ENCODE measurements around the gene LYST.
"Not testable (repeated sequence)": the region's sequence is repeated elsewhere in the genome, so short reads cannot be mapped to it uniquely, and the experiment has no call there.

LYST gene

DNA sequence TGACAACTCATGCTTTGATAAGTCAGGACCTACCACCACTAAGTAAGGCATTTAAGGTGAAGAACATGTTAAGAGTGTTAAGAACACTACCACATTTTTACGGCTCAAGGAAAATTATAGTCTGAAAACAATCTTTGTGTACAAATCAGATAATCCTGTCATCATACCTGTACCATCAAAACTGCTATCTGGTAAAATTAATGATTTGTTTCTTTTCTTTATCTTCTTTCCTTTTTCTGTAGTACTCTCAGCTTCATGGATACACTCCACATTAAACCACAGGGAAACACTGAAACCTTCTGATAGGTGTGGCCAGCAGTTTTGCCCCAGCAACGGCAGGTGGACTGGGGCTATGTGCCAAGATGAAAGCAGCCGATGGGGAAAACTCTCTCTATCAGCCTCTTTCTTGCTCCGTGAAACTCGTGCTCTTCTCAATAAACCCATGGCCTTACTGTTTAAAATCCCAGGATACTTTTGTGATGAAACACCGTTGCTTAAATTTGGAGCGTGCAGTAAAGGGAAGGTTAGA lies 75.1 kb downstream of the LYST start:
- no peak overlapping the region for H3K23ac ChIP-seq (ENCODE audit: low read length)
- H2AFZ ChIP-seq (ENCODE audit: insufficient read depth, low read length, poor library complexity): no peak overlapping the region
- WGBS (ENCODE audit: extremely low coverage, insufficient coverage, insufficient read length): no CpG with 5 or more reads among the region's 7 CpGs

GRCh38 chr1:235790123-235790522 lies 76.6 kb downstream of the LYST start:
- no peaks in the 10 kb centered on the region for H3K79me2 ChIP-seq (ENCODE audit: control insufficient read depth, insufficient read depth, low read length, poor library complexity)
- no peak overlapping the region for H3K4me2 ChIP-seq (ENCODE audit: low read length)
- no peaks in the 10 kb centered on the region for H3K9me3 ChIP-seq (ENCODE audit: insufficient read depth, low read depth, low read length)
- H3K27me3 ChIP-seq (ENCODE audit: insufficient read depth, low read length): no peaks in the 10 kb centered on the region
- no peak overlapping the region for H3K14ac ChIP-seq (ENCODE audit: low read length)
- no peak overlapping the region for H2AFZ ChIP-seq (ENCODE audit: insufficient read depth, low read length, poor library complexity)
- H3K9ac ChIP-seq (ENCODE audit: low read length): no peak overlapping the region
- no peak for DNase-seq
- no peak overlapping the region for H3K4me3 ChIP-seq (ENCODE audit: low read depth, low read length)
- H3K27ac ChIP-seq (ENCODE audit: low read depth, low read length): no peak overlapping the region
- no peak overlapping the region for H4K8ac ChIP-seq (ENCODE audit: low read depth, low read length)
- H3K36me3 ChIP-seq (ENCODE audit: control insufficient read depth in 1 of 2, insufficient read depth in 2 of 2, low read length in 2 of 2): no peaks in the 10 kb centered on the region
- H3K79me1 ChIP-seq (ENCODE audit: low read length): no peaks in the 10 kb centered on the region
- no peak overlapping the region for H2BK12ac ChIP-seq (ENCODE audit: low read length)
- H3K4ac ChIP-seq (ENCODE audit: low read depth, low read length): no peak overlapping the region
- no peak overlapping the region for H2BK120ac ChIP-seq (ENCODE audit: insufficient read depth, low read length, poor library complexity)
- H4K91ac ChIP-seq (ENCODE audit: low read depth, low read length): no peak overlapping the region
- H4K12ac ChIP-seq (ENCODE audit: low read depth, low read length): no peak overlapping the region
- H3K4me1 ChIP-seq (ENCODE audit: control insufficient read depth in 1 of 2, insufficient read depth in 2 of 2, low read length in 2 of 2): no peaks in the 10 kb centered on the region
- no peak overlapping the region for H3K18ac ChIP-seq (ENCODE audit: low read length)
- H2AK5ac ChIP-seq (ENCODE audit: low read length): no peak overlapping the region
- H2BK5ac ChIP-seq (ENCODE audit: low read depth, low read length, poor library complexity): no peak overlapping the region
- no peak overlapping the region for H3K23ac ChIP-seq (ENCODE audit: low read length)

More for the DNA sequence above, 75.1 kb downstream of the LYST start:
- Histone ChIP-seq H2AK5ac (ENCODE audit: low read length) (no peak overlapping the region), H3K9ac (ENCODE audit: low read length) (no peak overlapping the region), H3K4me2 (ENCODE audit: low read length) (no peak overlapping the region), H3K27me3 (ENCODE audit: insufficient read depth, low read length) (no peaks in the 10 kb centered on the region), H3K4me1 (ENCODE audit: control insufficient read depth in 1 of 2, insufficient read depth in 2 of 2, low read length in 2 of 2) (no peaks in the 10 kb centered on the region), H3K4ac (ENCODE audit: low read depth, low read length) (no peak overlapping the region), H3K79me2 (ENCODE audit: control insufficient read depth, insufficient read depth, low read length, poor library complexity) (no peaks in the 10 kb centered on the region), H4K8ac (ENCODE audit: low read depth, low read length) (no peak overlapping the region), H4K12ac (ENCODE audit: low read depth, low read length) (no peak overlapping the region), H3K36me3 (ENCODE audit: control insufficient read depth in 1 of 2, insufficient read depth in 2 of 2, low read length in 2 of 2) (no peaks in the 10 kb centered on the region), H2BK12ac (ENCODE audit: low read length) (no peak overlapping the region), H3K4me3 (ENCODE audit: low read depth, low read length) (no peak overlapping the region), H4K91ac (ENCODE audit: low read depth, low read length) (no peak overlapping the region), H3K14ac (ENCODE audit: low read length) (no peak overlapping the region), H2BK5ac (ENCODE audit: low read depth, low read length, poor library complexity) (no peak overlapping the region), H3K79me1 (ENCODE audit: low read length) (no peaks in the 10 kb centered on the region), H2BK120ac (ENCODE audit: insufficient read depth, low read length, poor library complexity) (no peak overlapping the region), H3K27ac (ENCODE audit: low read depth, low read length) (no peak overlapping the region), H3K18ac (ENCODE audit: low read length) (no peak overlapping the region), H3K9me3 (ENCODE audit: insufficient read depth, low read depth, low read length) (no peaks in the 10 kb centered on the region)
- no peak for DNase-seq

GRCh38 chr1:235786227-235786898 lies 80.3 kb downstream of the LYST start:
- H4K12ac ChIP-seq (ENCODE audit: low read depth, low read length); H3K18ac ChIP-seq (ENCODE audit: low read length); H3K4me1 ChIP-seq (ENCODE audit: control insufficient read depth in 1 of 2, insufficient read depth in 2 of 2, low read length in 2 of 2); H3K27me3 ChIP-seq (ENCODE audit: insufficient read depth, low read length); H3K9me3 ChIP-seq (ENCODE audit: insufficient read depth, low read depth, low read length); H2BK5ac ChIP-seq (ENCODE audit: low read depth, low read length, poor library complexity); H3K4me3 ChIP-seq (ENCODE audit: low read depth, low read length); H2BK12ac ChIP-seq (ENCODE audit: low read length); H3K4me2 ChIP-seq (ENCODE audit: low read length); H3K4ac ChIP-seq (ENCODE audit: low read depth, low read length); H4K8ac ChIP-seq (ENCODE audit: low read depth, low read length); H3K36me3 ChIP-seq (ENCODE audit: control insufficient read depth in 1 of 2, insufficient read depth in 2 of 2, low read length in 2 of 2); H4K91ac ChIP-seq (ENCODE audit: low read depth, low read length); H3K79me2 ChIP-seq (ENCODE audit: control insufficient read depth, insufficient read depth, low read length, poor library complexity); H3K27ac ChIP-seq (ENCODE audit: low read depth, low read length); H2AK5ac ChIP-seq (ENCODE audit: low read length); H3K23ac ChIP-seq (ENCODE audit: low read length); H3K9ac ChIP-seq (ENCODE audit: low read length); H3K79me1 ChIP-seq (ENCODE audit: low read length); H2BK120ac ChIP-seq (ENCODE audit: insufficient read depth, low read length, poor library complexity); H2AFZ ChIP-seq (ENCODE audit: insufficient read depth, low read length, poor library complexity); H3K14ac ChIP-seq (ENCODE audit: low read length); DNase-seq: not testable (repeated sequence)
- no CpG with 5 or more reads among the region's 8 CpGs for WGBS (ENCODE audit: extremely low coverage, insufficient coverage, insufficient read length)

DNA sequence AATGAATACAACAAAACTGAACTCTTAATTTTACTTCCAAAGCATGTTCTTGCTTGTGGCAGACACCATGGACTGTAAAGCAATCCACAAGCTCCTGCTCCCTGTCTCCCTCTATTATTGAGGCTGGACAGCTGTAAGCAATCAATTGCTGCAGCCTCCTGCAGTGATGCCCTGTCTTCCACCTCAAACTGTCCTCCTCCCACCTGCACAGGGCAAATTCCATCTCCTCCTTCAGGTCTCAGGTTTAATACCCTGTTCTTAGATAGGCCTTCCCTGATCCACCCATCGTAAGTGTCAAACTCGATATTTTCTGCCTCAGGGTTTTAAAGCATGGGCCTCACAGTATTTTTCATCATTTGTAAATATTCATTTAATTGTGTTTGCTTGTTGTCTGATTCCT lies 81.8 kb downstream of the LYST start:
- Histone ChIP-seq H2AFZ (ENCODE audit: insufficient read depth, low read length, poor library complexity) (no peak overlapping the region), H3K79me2 (ENCODE audit: control insufficient read depth, insufficient read depth, low read length, poor library complexity) (no peaks in the 10 kb centered on the region), H4K8ac (ENCODE audit: low read depth, low read length) (no peak overlapping the region), H2BK120ac (ENCODE audit: insufficient read depth, low read length, poor library complexity) (no peak overlapping the region), H3K18ac (ENCODE audit: low read length) (no peak overlapping the region), H3K9ac (ENCODE audit: low read length) (no peak overlapping the region), H4K12ac (ENCODE audit: low read depth, low read length) (no peak overlapping the region), H3K27me3 (ENCODE audit: insufficient read depth, low read length) (no peaks in the 10 kb centered on the region), H3K9me3 (ENCODE audit: insufficient read depth, low read depth, low read length) (no peaks in the 10 kb centered on the region), H2BK12ac (ENCODE audit: low read length) (no peak overlapping the region), H3K14ac (ENCODE audit: low read length) (no peak overlapping the region), H2AK5ac (ENCODE audit: low read length) (no peak overlapping the region), H3K79me1 (ENCODE audit: low read length) (no peaks in the 10 kb centered on the region), H3K27ac (ENCODE audit: low read depth, low read length) (no peak overlapping the region), H2BK5ac (ENCODE audit: low read depth, low read length, poor library complexity) (no peak overlapping the region), H3K4me1 (ENCODE audit: control insufficient read depth in 1 of 2, insufficient read depth in 2 of 2, low read length in 2 of 2) (no peaks in the 10 kb centered on the region), H3K4ac (ENCODE audit: low read depth, low read length) (no peak overlapping the region), H3K36me3 (ENCODE audit: control insufficient read depth in 1 of 2, insufficient read depth in 2 of 2, low read length in 2 of 2) (no peaks in the 10 kb centered on the region), H3K4me3 (ENCODE audit: low read depth, low read length) (no peak overlapping the region), H3K4me2 (ENCODE audit: low read length) (no peak overlapping the region), H3K23ac (ENCODE audit: low read length) (no peak overlapping the region), H4K91ac (ENCODE audit: low read depth, low read length) (no peak overlapping the region)
- WGBS (ENCODE audit: extremely low coverage, insufficient coverage, insufficient read length): no CpG with 5 or more reads among the region's 2 CpGs
- no peak for DNase-seq

Data from trophoblast cell (in vitro differentiated cells and primary cell).